NK-92 treated with Interleukin-12 subunit alpha and Interleukin-12 subunit beta, amount 100 ng/mL, for 24 hours (cell line): ENCODE measurements around the gene GPR25.

Source experiments
- DNase-seq: peaks from one replicate; lab custom pipeline; 2025; lab: John Stamatoyannopoulos, UW

The GPR25 gene

GRCh38 chr1:200872446-200873115 is at the start of gene GPR25:
Gene GPR25 (plus strand): TSS chr1:200872981. CDS start chr1:200873038, 57 bp downstream.
- DNase-seq, result no peak

- DNase-seq, result no peak
These were observed 41.7 kb upstream of the GPR25 start for GRCh38 chr1:200831091-200831490.

GRCh38 chr1:200834383-200834782 is 38.4 kb upstream of the GPR25 start:
- no peak for DNase-seq

- DNase-seq, result no peak
These were observed 36.6 kb upstream of the GPR25 start for GRCh38 chr1:200836213-200836612.

- no peak for DNase-seq
These were observed 34.7 kb upstream of the GPR25 start for GRCh38 chr1:200837931-200838571.

GRCh38 chr1:200838676-200839445 is 33.9 kb upstream of the GPR25 start:
- no peak for DNase-seq

- no peak for DNase-seq
These were observed 27.4 kb upstream of the GPR25 start for GRCh38 chr1:200845360-200845759.

GRCh38 chr1:200846398-200846797 is 26.4 kb upstream of the GPR25 start:
- DNase-seq, result no peak

- no peak for DNase-seq
These were observed 23.4 kb upstream of the GPR25 start for GRCh38 chr1:200849430-200849829.

GRCh38 chr1:200850554-200850953 is 22.2 kb upstream of the GPR25 start:
- DNase-seq, result no peak

- DNase-seq, result no peak
These were observed 15.9 kb upstream of the GPR25 start for GRCh38 chr1:200856716-200857357.

- no peak for DNase-seq
These were observed 15.0 kb upstream of the GPR25 start for GRCh38 chr1:200857804-200858203.

GRCh38 chr1:200861937-200862647 is 10.7 kb upstream of the GPR25 start:
- no peak for DNase-seq

- peak; percentile 43 for DNase-seq
These were observed 9.9 kb upstream of the GPR25 start for GRCh38 chr1:200862713-200863415.

- DNase-seq, result no peak
These were observed 6.7 kb upstream of the GPR25 start for GRCh38 chr1:200866116-200866515.

GRCh38 chr1:200866521-200866920 is 6.3 kb upstream of the GPR25 start:
- DNase-seq, result peak; percentile 55

- no peak for DNase-seq
These were observed 5.6 kb upstream of the GPR25 start for GRCh38 chr1:200867018-200867811.

- no peak for DNase-seq
These were observed 3.4 kb upstream of the GPR25 start for GRCh38 chr1:200869376-200869752.

GRCh38 chr1:200869753-200870391 is 2.9 kb upstream of the GPR25 start:
- peak; percentile 67 for DNase-seq

GRCh38 chr1:200873116-200873670 is 412 bp downstream of the GPR25 start:
- no peak for DNase-seq
